Measurements from ENCODE around the gene PAK4. TPM values are rescaled to one million over a fixed set of nuclear protein-coding genes. Genes with fewer than 3 reads are reported as not detected.

The PAK4 gene
- total RNA-seq, 1 donor from 2014 or later: 52.1 TPM

- no peak for DNase-seq (ENCODE audit: extremely low spot score, unreplicated experiment)
These were observed 27.9 kb upstream of the PAK4 start for GRCh38 chr19:39097721-39098120.

GRCh38 chr19:39098365-39099269 is 27.0 kb upstream of the PAK4 start:
- no peaks in the 10 kb centered on the region for H3K36me3 Mint-ChIP-seq
- H3K4me1 Mint-ChIP-seq (ENCODE audit: unreplicated experiment): no peaks in the 10 kb centered on the region
- TF ChIP-seq, protein P1, sequence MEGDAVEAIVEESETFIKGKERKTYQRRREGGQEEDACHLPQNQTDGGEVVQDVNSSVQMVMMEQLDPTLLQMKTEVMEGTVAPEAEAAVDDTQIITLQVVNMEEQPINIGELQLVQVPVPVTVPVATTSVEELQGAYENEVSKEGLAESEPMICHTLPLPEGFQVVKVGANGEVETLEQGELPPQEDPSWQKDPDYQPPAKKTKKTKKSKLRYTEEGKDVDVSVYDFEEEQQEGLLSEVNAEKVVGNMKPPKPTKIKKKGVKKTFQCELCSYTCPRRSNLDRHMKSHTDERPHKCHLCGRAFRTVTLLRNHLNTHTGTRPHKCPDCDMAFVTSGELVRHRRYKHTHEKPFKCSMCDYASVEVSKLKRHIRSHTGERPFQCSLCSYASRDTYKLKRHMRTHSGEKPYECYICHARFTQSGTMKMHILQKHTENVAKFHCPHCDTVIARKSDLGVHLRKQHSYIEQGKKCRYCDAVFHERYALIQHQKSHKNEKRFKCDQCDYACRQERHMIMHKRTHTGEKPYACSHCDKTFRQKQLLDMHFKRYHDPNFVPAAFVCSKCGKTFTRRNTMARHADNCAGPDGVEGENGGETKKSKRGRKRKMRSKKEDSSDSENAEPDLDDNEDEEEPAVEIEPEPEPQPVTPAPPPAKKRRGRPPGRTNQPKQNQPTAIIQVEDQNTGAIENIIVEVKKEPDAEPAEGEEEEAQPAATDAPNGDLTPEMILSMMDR (conservative IDR thresholded peaks at IDR 0.05): no peak
- no peaks in the 10 kb centered on the region for H3K9me3 Mint-ChIP-seq
- peaks cover 11% of the 10 kb centered on the region for H3K27me3 Mint-ChIP-seq
- H3K4me3 Mint-ChIP-seq: no peak overlapping the region
- DNase-seq (ENCODE audit: extremely low spot score, unreplicated experiment): no peak
- no peak overlapping the region for H3K27ac Mint-ChIP-seq

More at GRCh38 chr19:39097721-39098120, 27.9 kb upstream of the PAK4 start:
- Mint-ChIP-seq H3K4me1 (ENCODE audit: unreplicated experiment) (no peaks in the 10 kb centered on the region), H3K27me3 (peaks cover 13% of the 10 kb centered on the region), H3K36me3 (no peaks in the 10 kb centered on the region), H3K9me3 (no peaks in the 10 kb centered on the region), H3K27ac (no peak overlapping the region), H3K4me3 (no peak overlapping the region)
- TF ChIP-seq, protein P1 (conservative IDR thresholded peaks at IDR 0.05): no peak

- Mint-ChIP-seq H3K9me3 (no peaks in the 10 kb centered on the region), H3K4me1 (ENCODE audit: unreplicated experiment) (no peaks in the 10 kb centered on the region), H3K27me3 (peaks cover 6% of the 10 kb centered on the region), H3K4me3 (no peak overlapping the region), H3K36me3 (no peaks in the 10 kb centered on the region), H3K27ac (no peak overlapping the region)
- TF ChIP-seq, protein P1 (conservative IDR thresholded peaks at IDR 0.05): no peak
- DNase-seq (ENCODE audit: extremely low spot score, unreplicated experiment): no peak
These were observed 26.2 kb upstream of the PAK4 start for GRCh38 chr19:39099341-39099740.

- Mint-ChIP-seq H3K9me3 (no peaks in the 10 kb centered on the region), H3K27ac (no peak overlapping the region), H3K4me3 (no peak overlapping the region), H3K27me3 (peaks cover 6% of the 10 kb centered on the region), H3K4me1 (ENCODE audit: unreplicated experiment) (no peaks in the 10 kb centered on the region), H3K36me3 (no peaks in the 10 kb centered on the region)
- TF ChIP-seq, protein P1 (conservative IDR thresholded peaks at IDR 0.05): no peak
- DNase-seq (ENCODE audit: extremely low spot score, unreplicated experiment): no peak
These were observed 25.0 kb upstream of the PAK4 start for GRCh38 chr19:39100500-39101166.

- TF ChIP-seq, protein P1 (conservative IDR thresholded peaks at IDR 0.05): no peak
- Mint-ChIP-seq H3K27ac (no peak overlapping the region), H3K9me3 (no peaks in the 10 kb centered on the region), H3K36me3 (no peaks in the 10 kb centered on the region), H3K4me1 (ENCODE audit: unreplicated experiment) (peaks cover 5% of the 10 kb centered on the region), H3K4me3 (no peak overlapping the region), H3K27me3 (no peaks in the 10 kb centered on the region)
- DNase-seq (ENCODE audit: extremely low spot score, unreplicated experiment): no peak
These were observed 22.4 kb upstream of the PAK4 start for GRCh38 chr19:39103151-39103550.

Measured in type B pancreatic cell (in vitro differentiated cells).